ENCODE data around the gene STX2.

STX2 gene

DNA sequence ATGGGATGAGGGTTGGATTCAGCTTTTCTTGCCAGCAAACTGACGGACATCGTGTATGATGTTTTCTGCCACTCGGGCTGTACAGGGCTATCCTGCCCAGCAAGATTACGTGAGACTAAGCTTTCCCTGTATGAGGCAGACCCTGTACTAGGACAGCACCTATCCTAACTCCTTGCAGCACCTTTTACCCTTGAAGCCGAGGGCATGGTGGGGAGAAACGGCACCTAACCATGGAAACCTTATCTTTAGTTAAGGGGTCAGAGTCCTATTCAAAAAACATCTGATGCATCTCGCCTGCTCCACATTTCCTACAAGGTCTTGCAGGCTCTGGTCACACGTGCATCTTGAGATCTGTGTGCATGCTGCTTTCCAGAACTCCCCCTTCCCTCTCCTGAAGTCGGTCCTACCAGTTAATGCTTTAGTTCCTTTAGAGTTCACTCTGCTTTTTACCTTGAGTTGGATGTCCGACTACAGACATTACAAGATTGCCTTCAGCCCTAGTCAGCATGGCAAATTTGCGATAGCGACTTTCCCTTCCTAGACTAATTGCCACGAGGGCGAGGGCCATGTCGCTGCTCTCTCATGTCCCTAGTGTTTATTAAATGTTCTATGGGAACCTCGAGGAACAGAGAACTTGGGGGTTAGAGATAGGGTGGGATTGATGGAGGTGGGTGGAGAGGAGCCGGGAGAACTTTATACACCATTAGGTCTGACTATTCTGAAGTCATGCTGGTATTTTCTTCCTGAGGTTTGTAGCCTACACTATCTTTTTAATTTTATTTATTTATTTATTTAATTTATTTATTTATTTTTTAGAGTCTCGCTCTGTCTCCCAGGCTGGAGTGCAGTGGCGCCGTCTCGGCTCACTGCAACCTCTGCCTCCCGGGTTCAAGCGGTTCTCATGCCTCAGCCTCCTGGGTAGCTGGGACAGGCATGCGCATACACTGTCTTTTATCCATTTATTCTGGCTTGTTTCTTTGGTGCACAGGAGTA, 39.4 kb upstream of the STX2 start:
- H3F3A ChIP-seq (ENCODE audit: insufficient read depth), result peaks cover 60% of the 10 kb centered on the region
- no peak overlapping the region for H3K4me3 ChIP-seq (ENCODE audit: insufficient read depth, low read length, poor library complexity, severe bottlenecking)
- H3K36me3 ChIP-seq (ENCODE audit: low read length), result peaks cover 34% of the 10 kb centered on the region
- TF ChIP-seq EZH2phosphoT487 (conservative IDR thresholded peaks at IDR 0.05; ENCODE audit: low read length) (no peak), CTCF (IDR thresholded peaks at IDR 0.05; ENCODE audit: insufficient read depth, low read length, poor library complexity, severe bottlenecking) (no peak)
- H3K27me3 ChIP-seq (ENCODE audit: low read length), result no peaks in the 10 kb centered on the region
- no peak overlapping the region for H2AFZ ChIP-seq (ENCODE audit: low read depth, low read length, severe bottlenecking)
- peak overlapping the region; percentile 26 for H3K4me2 ChIP-seq (ENCODE audit: low read depth, low read length, poor library complexity, severe bottlenecking)
- no peaks in the 10 kb centered on the region for H3K9me3 ChIP-seq (ENCODE audit: insufficient read depth, low read length)
- peak overlapping the region; percentile 40 for H3K27ac ChIP-seq (ENCODE audit: low read depth, low read length)
- H3K9ac ChIP-seq (ENCODE audit: low read length), result no peak overlapping the region; the same call in 1 of the 2 replicates
- peaks cover 33% of the 10 kb centered on the region for H4K20me1 ChIP-seq (ENCODE audit: low read depth, low read length)
- H3K79me2 ChIP-seq (ENCODE audit: insufficient read depth, low read length), result peaks cover 18% of the 10 kb centered on the region
- no peaks in the 10 kb centered on the region for H3K9me2 ChIP-seq (replicated peaks; ENCODE audit: insufficient read depth, low read length)

DNA sequence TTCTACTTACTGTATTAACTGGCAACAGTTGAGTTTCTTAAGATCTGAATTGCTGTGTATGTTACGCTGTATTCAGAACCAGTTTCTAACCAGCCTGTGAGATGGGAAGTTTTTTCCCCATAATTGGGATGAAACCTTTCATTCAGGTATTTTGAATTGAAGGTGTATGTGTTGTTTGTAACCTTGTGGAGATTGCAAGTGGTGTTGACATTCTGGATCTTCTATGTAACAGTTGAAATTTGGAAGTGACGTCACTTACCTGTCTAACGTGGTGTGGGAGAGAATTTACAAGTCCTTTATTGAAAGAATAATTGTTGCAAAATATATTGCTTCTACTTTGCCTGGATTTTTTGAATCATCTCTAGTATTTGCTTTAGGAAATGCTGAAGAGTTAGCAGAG, 38.3 kb upstream of the STX2 start:
- H3K79me2 ChIP-seq (ENCODE audit: insufficient read depth, low read length), result peaks cover 29% of the 10 kb centered on the region
- no peaks in the 10 kb centered on the region for H3K9me3 ChIP-seq (ENCODE audit: insufficient read depth, low read length)
- peaks cover 37% of the 10 kb centered on the region for H4K20me1 ChIP-seq (ENCODE audit: low read depth, low read length)
- H3K36me3 ChIP-seq (ENCODE audit: low read length), result peaks cover 44% of the 10 kb centered on the region
- H3K27me3 ChIP-seq (ENCODE audit: low read length), result no peaks in the 10 kb centered on the region
- H3K4me2 ChIP-seq (ENCODE audit: low read depth, low read length, poor library complexity, severe bottlenecking), result peak overlapping the region; percentile 26
- peaks cover 72% of the 10 kb centered on the region for H3F3A ChIP-seq (ENCODE audit: insufficient read depth)
- no peak for TF ChIP-seq CTCF (IDR thresholded peaks at IDR 0.05; ENCODE audit: insufficient read depth, low read length, poor library complexity, severe bottlenecking)
- no peak for TF ChIP-seq EZH2phosphoT487 (conservative IDR thresholded peaks at IDR 0.05; ENCODE audit: low read length)
- H3K9ac ChIP-seq (ENCODE audit: low read length), result no peak overlapping the region
- peak overlapping the region; percentile 34; the same call in 1 of the 2 replicates for H3K27ac ChIP-seq (ENCODE audit: low read depth, low read length)
- no peak overlapping the region for H2AFZ ChIP-seq (ENCODE audit: low read depth, low read length, severe bottlenecking)
- no peaks in the 10 kb centered on the region for H3K9me2 ChIP-seq (replicated peaks; ENCODE audit: insufficient read depth, low read length)
- no peak overlapping the region for H3K4me3 ChIP-seq (ENCODE audit: insufficient read depth, low read length, poor library complexity, severe bottlenecking)

GRCh38 chr12:130876758-130877157, 37.7 kb upstream of the STX2 start:
- Histone ChIP-seq H3K9ac (ENCODE audit: low read length) (no peak overlapping the region), H3K4me2 (ENCODE audit: low read depth, low read length, poor library complexity, severe bottlenecking) (peak overlapping the region; percentile 26), H3K4me3 (ENCODE audit: insufficient read depth, low read length, poor library complexity, severe bottlenecking) (no peak overlapping the region), H3K9me2 (replicated peaks; ENCODE audit: insufficient read depth, low read length) (no peaks in the 10 kb centered on the region), H3K79me2 (ENCODE audit: insufficient read depth, low read length) (peaks cover 30% of the 10 kb centered on the region), H3F3A (ENCODE audit: insufficient read depth) (peaks cover 72% of the 10 kb centered on the region), H4K20me1 (ENCODE audit: low read depth, low read length) (peaks cover 37% of the 10 kb centered on the region), H3K36me3 (ENCODE audit: low read length) (peaks cover 44% of the 10 kb centered on the region), H3K9me3 (ENCODE audit: insufficient read depth, low read length) (no peaks in the 10 kb centered on the region), H3K27ac (ENCODE audit: low read depth, low read length) (no peak overlapping the region), H3K27me3 (ENCODE audit: low read length) (no peaks in the 10 kb centered on the region), H2AFZ (ENCODE audit: low read depth, low read length, severe bottlenecking) (no peak overlapping the region)
- no peak for TF ChIP-seq CTCF (IDR thresholded peaks at IDR 0.05; ENCODE audit: insufficient read depth, low read length, poor library complexity, severe bottlenecking)
- no peak for TF ChIP-seq EZH2phosphoT487 (conservative IDR thresholded peaks at IDR 0.05; ENCODE audit: low read length)

All from SU-DHL-6 (cell line).